Measurements from ENCODE around the gene METTL15.
A peak's percentile ranks its signal among the peaks of the same experiment; 100 is the strongest.
"Not testable (repeated sequence)": the region's sequence is repeated elsewhere in the genome, so short reads cannot be mapped to it uniquely, and the experiment has no call there.

METTL15 gene

GRCh38 chr11:28223577-28223976 lies 115.4 kb downstream of the METTL15 start:
- DNase-seq, result no peak

GRCh38 chr11:28223994-28224393 lies 115.8 kb downstream of the METTL15 start:
- DNase-seq, result no peak

DNA sequence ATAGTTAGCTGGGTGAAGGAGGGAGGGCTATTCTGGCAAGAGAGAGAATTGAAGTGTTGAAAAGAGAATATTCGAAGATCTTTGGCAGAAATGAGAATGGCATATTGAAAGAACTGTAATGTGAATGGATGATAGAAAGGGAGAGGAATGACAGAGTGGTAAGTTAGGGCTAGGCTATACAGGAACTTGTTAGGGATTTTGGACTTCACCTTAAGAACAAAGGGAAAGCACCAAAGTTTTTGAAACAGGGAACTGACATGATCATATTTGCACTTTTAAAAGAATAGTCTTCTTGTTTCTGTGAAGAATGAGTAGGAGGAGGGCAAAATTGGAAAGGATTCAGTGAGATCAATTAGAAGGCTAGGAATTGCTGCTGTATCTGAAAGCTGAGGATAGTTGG lies 119.3 kb downstream of the METTL15 start:
- no peak for DNase-seq

DNA sequence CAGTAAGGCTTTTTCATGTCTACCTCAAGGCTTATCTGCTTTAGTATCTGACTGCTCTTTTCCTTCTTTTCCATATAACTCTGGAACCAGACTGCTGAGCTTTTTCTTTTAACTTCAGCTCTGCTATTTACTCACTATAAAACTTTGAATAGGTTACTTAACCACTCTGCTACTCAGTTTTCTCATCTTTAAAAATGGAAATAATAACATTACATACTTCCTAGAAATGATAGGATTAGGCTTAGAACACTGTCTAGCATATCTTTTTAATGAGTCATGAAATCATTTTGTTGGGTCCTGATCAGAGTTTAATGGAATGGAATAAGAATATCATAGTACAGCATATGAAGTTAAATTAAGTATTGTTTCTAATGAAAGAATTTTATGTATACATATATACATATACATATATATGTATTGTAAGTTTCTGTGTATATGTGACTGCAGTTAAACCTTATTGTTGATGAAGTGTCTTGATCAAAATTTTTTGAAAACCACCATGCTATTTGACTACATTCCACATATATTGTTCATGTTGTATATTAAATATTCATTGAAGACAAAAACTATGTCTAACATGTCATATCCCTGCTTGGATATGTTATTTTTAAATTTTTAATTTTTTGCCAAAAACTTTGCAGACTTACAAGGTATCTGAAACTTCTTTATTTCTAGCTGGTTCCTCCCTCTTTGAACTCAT lies 120.2 kb downstream of the METTL15 start:
- DNase-seq, result peak; percentile 78

DNA sequence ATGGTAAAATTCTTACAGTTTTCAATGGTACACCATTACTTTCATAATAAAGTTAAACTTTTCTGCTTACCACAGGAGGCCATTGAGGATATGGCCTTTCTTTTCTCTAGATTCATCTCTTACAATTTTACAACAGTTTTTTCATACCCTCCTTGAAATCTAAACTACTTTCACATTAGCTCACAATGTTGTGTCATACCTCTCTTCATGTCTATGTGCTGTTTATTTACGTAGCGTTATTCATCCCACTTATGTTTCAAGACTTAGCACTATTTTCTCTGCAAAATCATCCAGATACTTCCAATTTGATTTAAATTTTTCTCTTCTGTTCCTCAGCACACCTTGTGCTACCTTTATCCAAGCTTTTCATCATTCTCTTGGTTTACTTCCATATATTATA lies 123.3 kb downstream of the METTL15 start:
- peak; percentile 58 for DNase-seq

- DNase-seq, result no peak
Observed at GRCh38 chr11:28232649-28233048, 124.5 kb downstream of the METTL15 start.

- DNase-seq, result no peak
Observed at GRCh38 chr11:28241760-28242159, 133.6 kb downstream of the METTL15 start.

GRCh38 chr11:28242596-28242995 lies 134.4 kb downstream of the METTL15 start:
- no peak for DNase-seq

- DNase-seq, result no peak
Observed at GRCh38 chr11:28243061-28243460, 134.9 kb downstream of the METTL15 start.

DNA sequence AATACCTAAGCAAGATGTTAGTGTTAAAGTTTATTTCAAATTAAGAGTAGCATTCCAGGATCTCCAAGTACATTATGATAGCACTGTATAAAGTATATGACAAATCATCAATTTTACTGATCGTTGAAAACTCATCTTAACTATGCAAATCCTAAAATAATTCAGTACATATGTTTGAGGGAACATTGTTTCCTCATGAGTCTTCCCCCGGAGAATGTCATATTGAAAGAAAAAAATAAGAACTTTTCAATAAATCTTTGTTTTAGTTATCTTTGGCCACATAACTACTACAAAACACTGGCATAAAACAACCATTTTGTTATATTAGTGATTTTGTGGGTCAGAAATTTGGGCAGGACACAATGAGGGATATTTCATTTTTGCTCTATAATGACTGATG lies 135.4 kb downstream of the METTL15 start:
- DNase-seq, result peak; percentile 18

- no peak for DNase-seq
Observed at GRCh38 chr11:28245131-28245530, 136.9 kb downstream of the METTL15 start.

GRCh38 chr11:28250192-28250591 lies 142.0 kb downstream of the METTL15 start:
- DNase-seq, result no peak

- DNase-seq, result no peak
Observed at GRCh38 chr11:28251257-28251656, 143.1 kb downstream of the METTL15 start.

GRCh38 chr11:28257761-28258160 lies 149.6 kb downstream of the METTL15 start:
- DNase-seq, result no peak

DNA sequence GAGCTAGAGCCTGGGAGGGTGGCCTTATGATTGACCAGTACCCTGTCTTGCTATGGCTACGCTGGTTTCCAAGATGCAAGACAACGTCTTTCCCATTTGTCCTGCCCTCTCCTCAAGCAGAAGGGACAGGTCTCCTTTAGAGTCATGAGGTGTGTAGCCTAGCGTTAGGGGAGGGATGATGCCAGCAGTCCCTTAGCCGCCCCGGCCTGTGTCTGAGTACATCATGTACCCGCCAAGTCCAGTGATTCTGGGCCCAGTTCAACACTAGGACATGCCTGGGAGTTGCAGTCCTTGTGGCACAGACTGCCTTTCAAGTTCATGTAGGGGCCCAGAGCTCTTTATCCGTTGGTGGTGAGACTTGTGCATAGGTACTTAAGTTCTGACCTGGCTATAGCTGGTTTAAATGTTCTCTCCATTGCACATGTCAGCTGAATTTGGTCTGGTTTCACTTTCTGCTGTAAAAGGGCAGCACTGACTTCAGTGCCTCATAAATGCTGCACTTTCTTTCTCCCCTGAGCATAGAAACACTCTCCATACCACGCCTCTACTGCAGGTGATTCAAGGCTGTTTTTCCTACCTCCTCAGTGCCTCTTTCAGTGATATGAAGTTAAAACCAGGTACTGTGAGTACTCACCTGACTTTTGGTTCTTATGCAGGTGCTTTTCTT lies 151.1 kb downstream of the METTL15 start:
- no peak for DNase-seq

DNA sequence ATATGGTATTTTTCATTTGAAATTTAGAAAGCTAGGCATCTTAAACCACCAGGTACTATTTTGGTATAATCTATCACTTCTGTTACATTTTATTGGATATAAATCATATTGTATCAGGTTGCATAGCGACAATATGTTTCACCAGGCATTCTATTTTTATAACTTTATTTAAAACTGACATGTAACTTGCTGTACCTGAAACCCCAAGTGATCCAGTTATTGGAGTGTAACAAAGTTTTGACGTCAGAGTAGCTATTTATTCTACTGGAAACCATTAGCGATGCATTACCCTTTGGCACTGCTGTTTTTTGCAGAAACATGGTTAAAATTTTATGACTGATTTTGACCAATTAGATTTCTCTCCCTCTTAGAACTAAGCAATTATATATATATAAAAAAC lies 160.7 kb downstream of the METTL15 start:
- DNase-seq, result no peak

DNA sequence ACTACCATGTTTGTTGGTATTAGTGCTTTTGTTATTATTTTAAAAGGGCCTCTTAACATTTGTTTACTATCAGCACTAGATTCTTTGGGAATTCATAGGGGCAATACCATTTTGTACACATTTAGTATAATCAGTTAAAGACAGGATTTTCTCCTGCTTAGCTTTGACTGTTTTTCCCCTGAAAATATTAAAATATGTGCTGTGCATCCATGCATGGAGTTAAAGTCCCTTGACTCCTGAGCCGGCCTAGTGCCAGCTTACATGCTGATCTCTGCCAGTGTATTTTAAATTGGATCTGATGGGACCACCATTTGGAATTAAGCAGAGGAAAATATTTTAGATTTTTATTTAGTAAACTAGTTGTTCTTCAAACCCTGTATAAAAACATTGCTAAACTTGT lies 161.4 kb downstream of the METTL15 start:
- DNase-seq, result no peak

- not testable (repeated sequence) for DNase-seq
Observed at GRCh38 chr11:28272247-28272646, 164.1 kb downstream of the METTL15 start.

DNA sequence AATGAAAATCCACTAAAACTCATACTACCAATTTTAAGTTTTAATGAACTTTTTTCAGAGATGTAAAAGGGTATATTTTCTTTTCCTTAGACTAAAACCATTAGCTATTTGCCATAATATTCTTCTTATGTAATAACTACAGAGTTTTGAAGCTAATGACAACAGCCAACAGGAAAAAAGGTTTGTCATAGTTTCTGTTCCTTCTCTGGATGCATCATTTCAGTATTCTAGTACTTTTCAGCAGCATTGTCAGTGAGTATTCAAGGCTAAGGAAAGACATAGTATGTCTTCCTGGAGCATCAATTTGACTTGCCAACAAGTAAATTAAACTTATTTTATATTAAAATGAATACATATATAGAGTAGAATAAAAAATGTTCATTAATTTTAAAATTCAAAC lies 166.0 kb downstream of the METTL15 start:
- no peak for DNase-seq

DNA sequence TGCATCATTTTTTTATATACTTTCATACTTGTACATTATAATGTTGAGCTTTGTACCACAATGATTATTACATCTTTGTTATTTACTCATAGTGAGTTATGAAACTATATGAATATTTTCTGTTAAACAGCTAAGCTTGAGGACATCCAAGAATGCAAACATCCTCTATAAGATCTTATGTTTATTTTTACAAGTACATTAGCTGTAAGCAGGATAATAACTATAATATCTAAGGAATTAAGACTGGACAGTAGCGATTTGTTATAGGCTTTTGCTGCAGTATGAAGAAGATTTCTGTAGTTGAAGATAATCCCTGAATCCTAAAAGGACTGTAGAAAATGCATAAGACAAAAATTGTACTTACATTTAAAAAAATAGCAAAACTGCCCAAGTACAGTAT lies 176.0 kb downstream of the METTL15 start:
- peak; percentile 50 for DNase-seq

DNA sequence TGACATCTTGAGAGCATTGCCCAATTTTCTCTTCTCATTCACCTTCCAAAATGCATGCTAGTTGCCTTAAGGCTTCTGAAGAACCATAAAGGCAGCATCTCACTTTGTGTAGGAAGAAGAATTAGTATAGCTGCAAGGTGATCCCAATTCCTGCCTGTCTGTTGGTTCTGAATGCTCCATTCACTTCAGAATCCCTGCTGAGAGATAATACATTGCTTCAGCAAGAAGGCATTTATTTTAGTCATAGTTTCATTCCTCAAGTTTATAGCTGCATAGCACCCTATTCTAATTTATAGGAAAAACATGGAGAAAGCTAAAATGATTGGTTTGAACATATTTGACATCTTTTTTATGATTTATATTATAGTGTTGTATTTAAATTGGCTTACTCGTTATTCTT lies 181.3 kb downstream of the METTL15 start:
- no peak for DNase-seq

- DNase-seq, result not testable (repeated sequence)
Observed at GRCh38 chr11:28290995-28291394, 182.8 kb downstream of the METTL15 start.

GRCh38 chr11:28296426-28296825 lies 188.2 kb downstream of the METTL15 start:
- no peak for DNase-seq

GRCh38 chr11:28298209-28298608 lies 190.0 kb downstream of the METTL15 start:
- DNase-seq, result no peak
